Spleen (tissue), 11 donors: ENCODE results near the gene PODNL1. TPM values are rescaled to one million over a fixed set of nuclear protein-coding genes. Genes with fewer than 3 reads are reported as not detected.

Experiments
- DNase-seq: peaks from one replicate; pipeline ENCODE4 v3.0.0-alpha.2; 2020
- H3K27ac ChIP-seq, 8 donors: fragments of 200-600 bp; sonication (generic) in 7 of 8; 1 replicate in 4 of 8; 2 replicates in 4 of 8; pipeline versions ENCODE4 v1.5.0 to v1.8.0; 2016 to 2021; ENCODE audit warnings: inconsistent platforms in 4 of 8, mild to moderate bottlenecking in 4 of 8, moderate library complexity in 1 of 8
- H3K27me3 ChIP-seq, 7 donors: fragments of 200-600 bp; sonication (generic) in 6 of 7; replicated peaks in 1 of 7; 1 replicate in 4 of 7; 2 replicates in 3 of 7; pipeline versions ENCODE4 v1.5.0 to v1.8.0; 2016 to 2021; ENCODE audit warnings: inconsistent platforms in 3 of 7, mild to moderate bottlenecking in 1 of 7
- H3K36me3 ChIP-seq, 6 donors: fragments of 200-600 bp; sonication (generic) in 5 of 6; 1 replicate in 4 of 6; 2 replicates in 2 of 6; pipeline versions ENCODE4 v1.5.0 to v1.8.0; 2016 to 2021; ENCODE audit warnings: inconsistent platforms in 2 of 6
- H3K4me1 ChIP-seq, 6 donors: fragments of 200-600 bp; sonication (generic) in 5 of 6; 1 replicate in 3 of 6; 2 replicates in 3 of 6; pipeline versions ENCODE4 v1.5.0 to v1.8.0; 2016 to 2021; ENCODE audit warnings: inconsistent platforms in 3 of 6
- H3K4me3 ChIP-seq, 8 donors: fragments of 200-600 bp; sonication (generic) in 7 of 8; 1 replicate in 4 of 8; 2 replicates in 4 of 8; pipeline versions ENCODE4 v1.5.0 to v1.8.0; 2016 to 2021; ENCODE audit warnings: inconsistent platforms in 4 of 8, mild to moderate bottlenecking in 4 of 8, moderate library complexity in 2 of 8
- H3K9me3 ChIP-seq, 8 donors: fragments of 200-600 bp; sonication (generic) in 7 of 8; 1 replicate in 4 of 8; 2 replicates in 4 of 8; pipeline versions ENCODE4 v1.5.0 to v1.8.0; 2016 to 2021; ENCODE audit warnings: inconsistent platforms in 4 of 8
- CTCF ChIP-seq, 11 experiments: fragments of 200-600 bp in 7 of 11; fragments of 450-650 bp in 4 of 11; sonication (generic) in 4 of 11; IDR thresholded peaks in 8 of 11; conservative IDR thresholded peaks in 3 of 11; 1 replicate in 7 of 11; 2 replicates in 4 of 11; pipeline versions ENCODE4 v1.4.0 to v1.8.0; 2016 to 2021; ENCODE audit warnings: antibody characterized with exemption in 11 of 11, inconsistent platforms in 4 of 11, mild to moderate bottlenecking in 1 of 11
- POLR2A ChIP-seq, 3 donors: fragments of 450-650 bp; IDR thresholded peaks; one replicate each; pipeline ENCODE4 v1.5.1; 2017; ENCODE audit warnings: antibody characterized with exemption in 3 of 3, mild to moderate bottlenecking in 1 of 3
- POLR2AphosphoS5 ChIP-seq, 3 donors: sonication (generic); formaldehyde crosslinking; IDR thresholded peaks; one replicate each; pipeline ENCODE4 v1.5.1; 2017; ENCODE audit warnings: antibody characterized with exemption in 3 of 3
- WGBS, 5 donors: extraction: QIAGEN DNeasy Blood & Tissue Kit in 3 of 5; methylation state at CpG; one replicate each; pipeline versions ENCODE4 v1.1.5 to v1.1.7; 2013 to 2018; 5-methylcytosine and 5-hydroxymethylcytosine counted together
- intact Hi-C: fragments of 100-400 bp; cut with DNase I; formaldehyde crosslinking; loops from one replicate; pipeline ENCODE4 v1.15.0; 2023; ENCODE audit warnings: low total_unique reads
- polyA plus RNA-seq, 3 donors: library from polyadenylated mRNA; stranded (reverse); fragments of 200-250 nt; gene quantifications; one replicate each; pipeline ENCODE4 v1.2.1, GENCODE V29; 2013
- total RNA-seq, 7 donors: library from RNA; depleted of rRNA in 3 of 7; stranded (reverse); fragments of >200 nt in 3 of 7; fragmentation: NEBNext Ultra II Directional in 4 of 7; extraction: Animal tissue kit (Norgen Biotek cat#: 25700) in 4 of 7; gene quantifications; one replicate each; pipeline versions ENCODE4 v1.1.0 to v1.2.1, GENCODE V29; 2016 to 2021
- donor health status: healthy with polysubstance abuse.
- donor health status: DM: no; HTN: no; CAD: no; lungs with moderate emphysema.
- donor health status: DM: no; HTN: no; CAD: no.
- donor health status: Bipolar disorder and iron deficiency.
- donor health status: healthy.
- donor health status: DM: no; HTN: no; CAD: no.
- donor health status: DM: yes; HTN: yes; CAD: no.

Gene PODNL1
- total and polyA plus RNA-seq, 10 donors = 0.19 to 3.0 (median 0.54) TPM; not detected in 1

- Histone ChIP-seq H3K36me3 (no peaks in the 10 kb centered on the region), H3K27ac (no peak overlapping the region), H3K4me1 (peaks cover 0 to 16% (median 4%) of the 10 kb centered on the region in 6 donors), H3K27me3 (peaks cover 0 to 44% (median 13%) of the 10 kb centered on the region in 7 donors), H3K9me3 (peaks cover 0 to 4% (median 0%) of the 10 kb centered on the region in 8 donors), H3K4me3 (peak overlapping the region in 1 of 8 donors; percentile 39)
- TF ChIP-seq POLR2A (IDR thresholded peaks at IDR 0.05) (no peak), CTCF (IDR thresholded peaks at IDR 0.05 in 8 of 11, conservative IDR thresholded peaks at IDR 0.05 in 3 of 11) (no peak), POLR2AphosphoS5 (IDR thresholded peaks at IDR 0.05) (no peak)
- WGBS, 5 donors = 19 to 39% (median 23%) methylated on average over 15 to 29 of the region's 29 CpGs
- no peak for DNase-seq
- intact Hi-C loops = no loop called here
These were observed 527 bp downstream of the PODNL1 start for GRCh38 chr19:13937479-13938300.

DNA sequence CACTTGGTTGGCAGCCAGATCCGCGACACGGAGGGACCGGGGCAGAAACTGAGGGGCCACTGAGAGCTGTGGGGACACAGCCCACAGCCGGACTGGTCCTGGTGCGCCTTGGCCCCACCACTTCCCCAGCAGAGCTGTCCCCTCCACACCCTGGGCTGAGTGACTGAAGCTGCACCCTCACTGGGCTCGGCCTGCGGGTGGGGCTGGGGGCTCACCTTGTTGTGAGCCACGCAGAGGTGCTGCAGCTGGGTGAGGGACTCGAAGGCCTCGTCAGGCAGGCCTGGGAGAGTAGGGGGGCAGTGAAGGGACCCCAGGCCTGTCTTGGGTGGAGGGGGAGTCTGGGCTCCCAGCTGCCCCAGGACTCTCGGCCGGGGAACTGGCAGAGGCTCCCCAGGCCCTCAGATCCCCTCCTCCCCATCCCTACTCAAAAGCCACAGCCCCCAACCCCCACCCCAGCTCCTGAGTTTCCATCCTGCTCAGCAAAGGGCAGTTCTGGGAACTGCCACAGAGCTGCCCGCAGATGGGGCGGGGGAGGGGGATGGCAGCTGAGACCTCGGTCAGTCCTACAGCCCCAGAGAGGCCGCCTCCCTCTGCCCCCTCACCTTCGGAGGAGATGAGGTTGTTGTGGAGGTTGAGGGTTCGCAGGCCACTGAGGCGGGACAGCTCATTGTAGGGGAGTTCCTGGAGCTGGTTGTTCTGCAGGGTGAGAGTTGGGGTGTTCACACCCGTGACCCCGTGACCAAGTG, 2.3 kb downstream of the PODNL1 start:
- H3K27ac ChIP-seq = no peak overlapping the region
- intact Hi-C loops = no loop called here
- peaks cover 0 to 16% (median 4%) of the 10 kb centered on the region in 6 donors for H3K4me1 ChIP-seq
- peaks cover 0 to 45% (median 13%) of the 10 kb centered on the region in 7 donors for H3K27me3 ChIP-seq
- H3K4me3 ChIP-seq = no peak overlapping the region
- H3K9me3 ChIP-seq = no peaks in the 10 kb centered on the region
- DNase-seq = no peak
- peaks cover 0 to 10% (median 0%) of the 10 kb centered on the region in 6 donors for H3K36me3 ChIP-seq
- 74 to 81% (median 78%) methylated on average over 12 to 22 of the region's 22 CpGs for WGBS, 5 donors
- TF ChIP-seq CTCF (IDR thresholded peaks at IDR 0.05 in 8 of 11, conservative IDR thresholded peaks at IDR 0.05 in 3 of 11) (no peak), POLR2A (IDR thresholded peaks at IDR 0.05) (no peak), POLR2AphosphoS5 (IDR thresholded peaks at IDR 0.05) (no peak)

DNA sequence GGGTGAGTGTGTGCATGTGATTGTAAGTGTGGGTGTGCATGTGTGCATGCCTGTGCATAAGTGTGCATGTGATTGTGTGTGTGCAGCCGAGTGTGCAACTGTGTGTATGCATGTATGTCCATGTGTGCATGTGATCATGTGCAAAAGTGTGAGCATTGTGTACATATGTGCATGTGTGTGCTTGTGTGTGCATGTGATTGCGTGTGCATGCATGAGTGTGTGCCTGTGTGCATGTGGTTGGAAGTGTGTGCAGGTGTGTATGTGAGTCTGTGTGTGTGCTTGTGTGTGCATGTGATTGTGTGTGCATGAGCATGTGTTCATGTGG, 3.5 kb downstream of the PODNL1 start:
- no peak overlapping the region for H3K27ac ChIP-seq
- H3K4me1 ChIP-seq = peaks cover 0 to 16% (median 4%) of the 10 kb centered on the region in 6 donors
- TF ChIP-seq POLR2AphosphoS5 (IDR thresholded peaks at IDR 0.05) = no peak
- no peak for TF ChIP-seq CTCF (IDR thresholded peaks at IDR 0.05 in 8 of 11, conservative IDR thresholded peaks at IDR 0.05 in 3 of 11)
- TF ChIP-seq POLR2A (IDR thresholded peaks at IDR 0.05) = no peak
- peaks cover 0 to 45% (median 13%) of the 10 kb centered on the region in 7 donors for H3K27me3 ChIP-seq
- peaks cover 0 to 21% (median 7%) of the 10 kb centered on the region in 6 donors for H3K36me3 ChIP-seq
- no peak for DNase-seq
- intact Hi-C loops = no loop called here
- WGBS, 5 donors = 86 to 96% (median 92%) methylated on average over 2 of the region's 2 CpGs
- no peak overlapping the region for H3K4me3 ChIP-seq
- no peaks in the 10 kb centered on the region for H3K9me3 ChIP-seq

DNA sequence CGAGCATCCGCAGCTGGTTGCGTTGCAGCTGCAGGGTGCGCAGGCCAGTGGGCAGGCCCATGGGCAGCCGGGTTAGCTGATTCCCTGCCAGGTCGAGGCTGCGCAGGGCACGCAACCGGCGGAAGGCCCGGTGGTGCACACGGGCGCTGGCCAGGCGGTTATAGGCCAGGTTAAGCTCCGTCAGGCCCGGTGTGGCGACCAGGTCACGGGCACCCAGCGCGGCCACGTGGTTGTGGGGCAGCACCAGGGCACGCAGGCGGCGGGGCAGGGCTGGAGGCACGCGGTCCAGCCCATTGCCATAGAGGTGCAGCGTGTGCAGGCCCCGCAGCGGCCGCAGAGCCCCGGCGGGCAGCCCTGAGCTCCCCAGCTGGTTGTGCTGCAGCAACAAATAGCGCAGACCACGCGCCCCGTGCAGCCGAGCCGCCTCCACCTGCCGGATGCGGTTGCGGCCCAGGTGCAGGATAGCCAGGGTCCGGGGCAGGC, 5.3 kb downstream of the PODNL1 start:
- peaks cover 0 to 34% (median 6%) of the 10 kb centered on the region in 7 donors for H3K27me3 ChIP-seq
- H3K27ac ChIP-seq = no peak overlapping the region
- peaks cover 0 to 35% (median 9%) of the 10 kb centered on the region in 6 donors for H3K36me3 ChIP-seq
- TF ChIP-seq CTCF (IDR thresholded peaks at IDR 0.05 in 8 of 11, conservative IDR thresholded peaks at IDR 0.05 in 3 of 11) = no peak
- TF ChIP-seq POLR2AphosphoS5 (IDR thresholded peaks at IDR 0.05) = peak in 2 of 3 donors; percentile 11 to 58
- peaks cover 0 to 6% (median 3%) of the 10 kb centered on the region in 6 donors for H3K4me1 ChIP-seq
- DNase-seq = no peak
- H3K4me3 ChIP-seq = no peak overlapping the region
- WGBS, 5 donors = 88 to 95% (median 93%) methylated on average over 3 to 42 of the region's 42 CpGs
- H3K9me3 ChIP-seq = no peaks in the 10 kb centered on the region
- intact Hi-C loops = no loop called here
